Right lobe of liver (tissue), 6 donors: ENCODE results near the gene NQO2. TPM values are rescaled to one million over a fixed set of nuclear protein-coding genes. Genes with fewer than 3 reads are reported as not detected.

Source experiments
- ATAC-seq, 4 donors: fragments of 200-7000 bp; cut with Tn5 transposase; one replicate each; pipeline ENCODE4 v1.9.1; 2020; ENCODE audit warnings: mild to moderate bottlenecking in 4 of 4, moderate library complexity in 4 of 4
- DNase-seq, 3 donors: peaks; one replicate each; pipeline ENCODE4 v3.0.0-alpha.2; 2020
- H3K27ac ChIP-seq, 3 donors: fragments of 200-600 bp; one replicate each; pipeline ENCODE4 v1.8.0; 2022
- H3K27me3 ChIP-seq, 2 donors: fragments of 200-600 bp; one replicate each; pipeline ENCODE4 v1.8.0; 2022
- H3K36me3 ChIP-seq, 4 donors: fragments of 200-600 bp; sonication (generic) in 1 of 4; one replicate each; pipeline versions ENCODE4 v1.5.1 to v1.8.0; 2017 to 2022; ENCODE audit warnings: control low read depth in 1 of 4
- H3K4me1 ChIP-seq, 4 donors: fragments of 200-600 bp; sonication (generic) in 1 of 4; one replicate each; pipeline versions ENCODE4 v1.5.1 to v1.8.0; 2017 to 2022; ENCODE audit warnings: control low read depth in 1 of 4
- H3K4me3 ChIP-seq, 3 donors: fragments of 200-600 bp; one replicate each; pipeline ENCODE4 v1.8.0; 2022
- H3K9me3 ChIP-seq, 4 donors: fragments of 200-600 bp; sonication (generic) in 1 of 4; one replicate each; pipeline versions ENCODE4 v1.5.1 to v1.8.0; 2017 to 2022; ENCODE audit warnings: control low read depth in 1 of 4
- CTCF ChIP-seq, 4 donors: fragments of 200-600 bp in 3 of 4; fragments of 450-650 bp in 1 of 4; IDR thresholded peaks; one replicate each; pipeline versions ENCODE4 v1.5.1 to v1.8.0; 2016 to 2022; ENCODE audit warnings: antibody characterized with exemption in 4 of 4, mild to moderate bottlenecking in 2 of 4
- POLR2A ChIP-seq: fragments of 450-650 bp; IDR thresholded peaks from one replicate; pipeline ENCODE4 v1.6.1; 2017; ENCODE audit warnings: antibody characterized with exemption, mild to moderate bottlenecking
- WGBS: methylation state at CpG from one replicate; pipeline ENCODE4 v1.1.6; 2018; ENCODE audit warnings: low coverage, low lambda C conversion rate; ENCODE audit not compliant: insufficient coverage; ENCODE audit errors: missing lambda C conversion rate; 5-methylcytosine and 5-hydroxymethylcytosine counted together
- intact Hi-C, 2 donors: fragments of 100-400 bp; cut with DNase I; formaldehyde crosslinking; loops; one replicate each; pipeline versions ENCODE4 v1.11.2 to v1.14.1; 2022
- total RNA-seq, 6 experiments: library from RNA; depleted of rRNA in 2 of 6; stranded (reverse); fragments of >200 nt in 2 of 6; fragmentation: NEBNext Ultra II Directional in 3 of 6; extraction: Animal tissue kit (Norgen Biotek cat#: 25700) in 3 of 6; gene quantifications; one replicate each; pipeline versions ENCODE4 v1.1.0 to v1.2.4, GENCODE V29; 2016 to 2023
- donor health status: DM: no; HTN: yes; CAD: no.
- donor health status: DM: no; HTN: no; CAD: no.
- donor health status: DM: no; HTN: no; CAD: no.
- donor health status: DM: no; HTN: yes; CAD: no.
- donor health status: DM: no; HTN: yes; CAD: no.

NQO2 gene
- total RNA-seq, 6 experiments from 2014 or later, result 44.5 to 74.2 (median 67.3) TPM

GRCh38 chr6:3036861-3037637 is 37.4 kb downstream of the NQO2 start:
- 59% methylated on average over 17 of the region's 19 CpGs for WGBS
- DNase-seq (no peak), ATAC-seq (peak in 3 of 4 donors; percentile 29 to 45 (median 32))
- no peaks in the 10 kb centered on the region for H3K36me3 ChIP-seq
- H3K27me3 ChIP-seq, result no peaks in the 10 kb centered on the region
- H3K4me1 ChIP-seq, result no peaks in the 10 kb centered on the region
- intact Hi-C loops, result no loop called here
- H3K4me3 ChIP-seq, result no peak overlapping the region
- H3K27ac ChIP-seq, result no peak overlapping the region
- TF ChIP-seq POLR2A, result no peak
- no peak for TF ChIP-seq CTCF (IDR thresholded peaks at IDR 0.05)
- H3K9me3 ChIP-seq, result no peaks in the 10 kb centered on the region

DNA sequence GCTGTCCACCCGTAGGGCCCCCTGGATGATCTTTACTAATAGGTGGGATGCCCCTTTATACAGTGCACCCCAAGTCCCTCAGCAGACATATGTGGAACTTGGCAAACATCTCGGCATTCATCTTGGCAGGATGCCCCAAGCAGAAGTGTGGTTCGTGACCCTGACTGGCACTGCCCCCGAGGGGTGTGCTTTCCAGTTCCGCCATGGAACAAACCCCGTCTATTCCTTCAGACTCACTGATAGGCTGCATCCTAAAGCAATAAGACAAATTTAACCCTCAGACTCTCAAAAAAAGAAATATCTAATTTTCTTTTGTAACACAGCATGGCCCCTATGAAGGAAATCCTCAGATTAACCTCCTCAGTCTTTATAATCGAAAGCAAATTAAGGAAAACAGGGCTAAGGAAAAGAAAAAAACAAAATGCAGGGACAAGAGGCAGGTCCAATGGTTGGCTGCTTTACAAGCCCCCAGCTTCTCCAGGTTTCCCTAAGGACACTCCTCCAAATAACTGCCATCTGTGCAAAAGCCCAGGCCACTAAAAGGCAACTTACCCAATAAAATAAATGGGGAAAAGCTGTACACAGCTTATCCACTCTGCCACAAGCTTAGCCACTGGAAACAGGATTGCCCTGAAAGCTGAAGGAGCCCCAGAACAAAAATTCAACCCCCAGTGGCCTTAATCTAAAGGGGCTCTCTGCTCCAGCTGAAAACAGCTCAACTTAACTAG is 38.1 kb downstream of the NQO2 start:
- ATAC-seq, result peak in 2 of 4 donors; percentile 10 to 27
- no peaks in the 10 kb centered on the region for H3K36me3 ChIP-seq
- H3K4me3 ChIP-seq, result no peak overlapping the region
- H3K27ac ChIP-seq, result no peak overlapping the region
- TF ChIP-seq CTCF (IDR thresholded peaks at IDR 0.05) (no peak), POLR2A (no peak)
- H3K9me3 ChIP-seq, result no peaks in the 10 kb centered on the region
- H3K27me3 ChIP-seq, result no peaks in the 10 kb centered on the region
- 44% methylated on average over 7 of the region's 7 CpGs for WGBS
- intact Hi-C loops, result no loop called here
- no peaks in the 10 kb centered on the region for H3K4me1 ChIP-seq
- no peak for DNase-seq

- TF ChIP-seq POLR2A, result no peak
- DNase-seq (no peak), ATAC-seq (no peak)
- WGBS, result 38% methylated on average over 3 of the region's 3 CpGs
- H3K4me3 ChIP-seq, result no peak overlapping the region
- intact Hi-C loops, result no loop called here
- H3K27ac ChIP-seq, result no peak overlapping the region
- H3K36me3 ChIP-seq, result no peaks in the 10 kb centered on the region
- no peaks in the 10 kb centered on the region for H3K9me3 ChIP-seq
- H3K4me1 ChIP-seq, result no peaks in the 10 kb centered on the region
- no peaks in the 10 kb centered on the region for H3K27me3 ChIP-seq
Measured at GRCh38 chr6:3039384-3039783, 39.7 kb downstream of the NQO2 start.

DNA sequence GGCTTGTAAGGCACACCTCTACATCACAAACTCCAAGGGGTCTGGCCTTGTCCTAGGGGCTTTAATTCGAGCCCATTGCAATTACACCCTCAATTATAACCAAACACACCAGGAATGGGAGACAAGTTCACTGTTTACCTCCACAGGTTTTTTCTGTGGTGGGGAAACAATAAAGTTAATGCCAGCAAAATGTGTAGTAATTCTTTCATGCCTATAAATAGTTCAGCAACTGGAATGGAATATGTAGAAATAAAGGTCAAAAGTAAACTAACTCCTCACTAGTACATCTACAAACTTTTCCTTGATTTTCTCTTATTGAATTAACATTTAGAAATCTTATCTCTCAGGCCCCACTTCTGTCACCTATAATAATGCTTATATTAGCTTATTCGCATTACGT is 41.5 kb downstream of the NQO2 start:
- Histone ChIP-seq H3K27me3 (no peaks in the 10 kb centered on the region), H3K9me3 (no peaks in the 10 kb centered on the region), H3K36me3 (no peaks in the 10 kb centered on the region), H3K4me1 (no peaks in the 10 kb centered on the region), H3K4me3 (no peak overlapping the region), H3K27ac (no peak overlapping the region)
- intact Hi-C loops, result no loop called here
- 90% methylated on average over 3 of the region's 3 CpGs for WGBS
- DNase-seq (no peak), ATAC-seq (no peak)
- TF ChIP-seq CTCF (IDR thresholded peaks at IDR 0.05) (no peak), POLR2A (no peak)

- no peak for ATAC-seq
- 67% methylated on average over 1 of the region's 2 CpGs for WGBS
- no peaks in the 10 kb centered on the region for H3K4me1 ChIP-seq
Measured at GRCh38 chr6:3041606-3042005, 41.9 kb downstream of the NQO2 start.

More at GRCh38 chr6:3041606-3042005, 41.9 kb downstream of the NQO2 start:
- Histone ChIP-seq H3K9me3 (no peaks in the 10 kb centered on the region), H3K4me3 (no peak overlapping the region), H3K27ac (no peak overlapping the region), H3K36me3 (no peaks in the 10 kb centered on the region), H3K27me3 (no peaks in the 10 kb centered on the region)
- no peak for DNase-seq
- TF ChIP-seq POLR2A, result no peak
- no peak for TF ChIP-seq CTCF (IDR thresholded peaks at IDR 0.05)
- intact Hi-C loops, result no loop called here
